Measurements from ENCODE around the gene TEX51. TPM values are rescaled to one million over a fixed set of nuclear protein-coding genes. Genes with fewer than 3 reads are reported as not detected.

Gene TEX51
- total and polyA plus RNA-seq, 2 of the 4 experiments (the other 2 are of a cell fraction) = not detected

DNA sequence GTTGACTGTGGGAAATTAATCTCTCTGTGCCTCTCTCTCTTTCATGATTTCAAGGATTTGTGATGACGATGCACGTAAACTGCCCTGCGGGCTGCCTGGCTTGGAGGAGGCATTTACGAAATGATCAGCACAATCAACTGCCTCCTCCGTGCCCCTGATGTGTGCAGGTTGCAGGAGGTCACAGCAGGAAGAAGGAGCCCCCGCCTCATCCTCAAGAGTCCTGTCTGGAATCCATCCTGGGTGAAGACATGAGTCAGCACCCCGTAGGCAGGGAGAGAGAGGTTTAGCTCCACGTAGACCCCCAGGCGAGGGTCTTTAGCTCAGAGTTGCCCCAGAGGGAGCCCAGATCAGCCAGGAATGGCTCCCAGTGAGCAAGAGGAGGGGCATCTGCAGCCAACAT lies 17.1 kb upstream of the TEX51 start:
- H4K20me1 ChIP-seq (ENCODE audit: insufficient read depth, low read length) = no peaks in the 10 kb centered on the region
- no peak overlapping the region for H2BK5ac ChIP-seq (ENCODE audit: low read depth, low read length, poor library complexity, severe bottlenecking)
- H3K9ac ChIP-seq (ENCODE audit: low read depth, low read length) = no peak overlapping the region
- H2AK5ac ChIP-seq (ENCODE audit: low read depth, low read length) = no peak overlapping the region
- BruUV-seq (replicated peaks) = no TSS peak
- CTCF ChIA-PET = no interaction called here
- no peak overlapping the region for H4K8ac ChIP-seq (ENCODE audit: low read depth in 2 of 2, low read length in 2 of 2)
- no peak overlapping the region for H3K4me2 ChIP-seq (ENCODE audit: low read depth, low read length)
- TF ChIP-seq SMC3 (IDR thresholded peaks at IDR 0.05; ENCODE audit: low read depth, low read length) (no peak), CHD1 (IDR thresholded peaks at IDR 0.05; ENCODE audit: low read depth, low read length) (no peak), BHLHE40 (IDR thresholded peaks at IDR 0.05; ENCODE audit: low read depth, low read length) (no peak), FOS (IDR thresholded peaks at IDR 0.05; ENCODE audit: low read depth, low read length) (no peak), RCOR1 (IDR thresholded peaks at IDR 0.05; ENCODE audit: insufficient replicate concordance, low read length) (no peak), CEBPB (IDR thresholded peaks at IDR 0.05; ENCODE audit: low read depth, low read length) (no peak), MXI1 (IDR thresholded peaks at IDR 0.05; ENCODE audit: borderline replicate concordance, low read depth, low read length) (no peak), CTCF (conservative IDR thresholded peaks at IDR 0.05; ENCODE audit: low read depth, low read length) (no peak), MAFK (IDR thresholded peaks at IDR 0.05; ENCODE audit: low read depth, low read length) (no peak)
- TF ChIP-seq, protein P1, sequence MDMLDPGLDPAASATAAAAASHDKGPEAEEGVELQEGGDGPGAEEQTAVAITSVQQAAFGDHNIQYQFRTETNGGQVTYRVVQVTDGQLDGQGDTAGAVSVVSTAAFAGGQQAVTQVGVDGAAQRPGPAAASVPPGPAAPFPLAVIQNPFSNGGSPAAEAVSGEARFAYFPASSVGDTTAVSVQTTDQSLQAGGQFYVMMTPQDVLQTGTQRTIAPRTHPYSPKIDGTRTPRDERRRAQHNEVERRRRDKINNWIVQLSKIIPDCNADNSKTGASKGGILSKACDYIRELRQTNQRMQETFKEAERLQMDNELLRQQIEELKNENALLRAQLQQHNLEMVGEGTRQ (IDR thresholded peaks at IDR 0.05; ENCODE audit: low read depth, low read length) = no peak
- TF ChIP-seq, protein P2, sequence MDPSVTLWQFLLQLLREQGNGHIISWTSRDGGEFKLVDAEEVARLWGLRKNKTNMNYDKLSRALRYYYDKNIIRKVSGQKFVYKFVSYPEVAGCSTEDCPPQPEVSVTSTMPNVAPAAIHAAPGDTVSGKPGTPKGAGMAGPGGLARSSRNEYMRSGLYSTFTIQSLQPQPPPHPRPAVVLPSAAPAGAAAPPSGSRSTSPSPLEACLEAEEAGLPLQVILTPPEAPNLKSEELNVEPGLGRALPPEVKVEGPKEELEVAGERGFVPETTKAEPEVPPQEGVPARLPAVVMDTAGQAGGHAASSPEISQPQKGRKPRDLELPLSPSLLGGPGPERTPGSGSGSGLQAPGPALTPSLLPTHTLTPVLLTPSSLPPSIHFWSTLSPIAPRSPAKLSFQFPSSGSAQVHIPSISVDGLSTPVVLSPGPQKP (IDR thresholded peaks at IDR 0.05; ENCODE audit: borderline replicate concordance, low read depth, low read length) = no peak
- H3K4ac ChIP-seq (ENCODE audit: low read depth, low read length) = no peak overlapping the region
- H3K27ac ChIP-seq (ENCODE audit: insufficient read depth, low read length) = no peak overlapping the region
- H3K27me3 ChIP-seq (ENCODE audit: control insufficient read depth, insufficient read depth, low read length) = peaks cover 4% of the 10 kb centered on the region
- H3K14ac ChIP-seq (replicated peaks; ENCODE audit: low read depth, low read length) = no peak overlapping the region
- no peak overlapping the region for H2BK20ac ChIP-seq (ENCODE audit: low read depth, low read length)
- H3K4me3 ChIP-seq (ENCODE audit: insufficient read depth, low read depth, low read length) = no peak overlapping the region
- H3K9me3 ChIP-seq (ENCODE audit: control insufficient read depth, insufficient read depth, low read length) = no peaks in the 10 kb centered on the region
- H3K4me1 ChIP-seq (ENCODE audit: control insufficient read depth, insufficient read depth, low read length) = no peaks in the 10 kb centered on the region; the same call in 1 of the 2 replicates
- 0 out of 2 replicates have a peak, but pooled peaks cover 4% of the 10 kb centered on the region for H3K9me1 ChIP-seq (ENCODE audit: insufficient read depth, low read length)
- H3K18ac ChIP-seq (ENCODE audit: low read depth, low read length) = no peak overlapping the region
- no peak overlapping the region for H4K91ac ChIP-seq (ENCODE audit: insufficient read depth, low read depth, low read length)
- no peak overlapping the region for H2AK9ac ChIP-seq (replicated peaks; ENCODE audit: low read depth, low read length, poor library complexity)
- in situ Hi-C loops (cut with MboI; ENCODE audit: low sequenced_read_pairs) (no loop called here), dilution Hi-C loops (cut with HindIII; ENCODE audit: low sequenced_read_pairs, unreplicated experiment) (no loop called here), intact Hi-C loops (cut with micrococcal nuclease) (loop anchor here (10.0 kb wide), 1 partner anchor 173 kb away; no protein-coding TSS in a partner anchor)
- no peak overlapping the region for H2BK15ac ChIP-seq (ENCODE audit: low read depth, low read length)
- H3K79me1 ChIP-seq (ENCODE audit: low read depth in 1 of 2, low read length in 2 of 2) = no peaks in the 10 kb centered on the region
- no peak overlapping the region for H4K5ac ChIP-seq (ENCODE audit: low read depth, low read length)
- H3K23ac ChIP-seq (ENCODE audit: low read depth, low read length) = no peak overlapping the region
- DNase-seq = no peak
- WGBS, 2 experiments (ENCODE audit: extremely low coverage in 2 of 2, insufficient read length in 1 of 2) = no CpG with 5 or more reads among the region's 9 CpGs
- POLR2A ChIA-PET (ENCODE audit: unreplicated experiment) = no interaction called here
- no peak overlapping the region for H2BK120ac ChIP-seq (ENCODE audit: low read depth, low read length)
- no peak overlapping the region for H2AFZ ChIP-seq (replicated peaks; ENCODE audit: low read length, poor library complexity)
- H3K36me3 ChIP-seq (ENCODE audit: control insufficient read depth, insufficient read depth, low read length) = no peaks in the 10 kb centered on the region
- ATAC-seq (ENCODE audit: low read depth) = no peak
- H3K56ac ChIP-seq (ENCODE audit: extremely low read depth, insufficient read depth, low read length) = no peak overlapping the region

Measured in IMR-90 (cell line).